ENCODE data around the gene MGAT3.

MGAT3 gene

DNA sequence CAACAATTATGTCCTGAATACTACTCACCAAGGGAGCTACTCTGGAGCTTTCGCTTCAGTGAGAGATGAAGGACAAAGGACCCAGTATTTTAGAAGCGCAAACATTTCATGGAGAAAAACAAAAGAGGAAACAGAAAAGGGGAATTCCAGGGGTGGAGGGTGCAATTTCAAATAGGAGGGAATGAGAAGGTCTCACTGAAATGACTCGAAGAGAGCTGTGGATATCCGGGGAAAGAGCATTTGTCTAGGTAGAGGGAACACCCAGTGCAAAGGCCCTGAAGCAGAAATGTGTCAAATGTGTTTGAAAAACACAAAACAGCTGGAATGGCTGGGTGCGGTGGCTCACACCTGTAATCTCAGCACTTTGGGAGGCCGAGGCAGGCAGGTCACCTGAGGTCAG lies 73.3 kb downstream of the MGAT3 start:
- DNase-seq (ENCODE audit: low read depth) = no peak

DNA sequence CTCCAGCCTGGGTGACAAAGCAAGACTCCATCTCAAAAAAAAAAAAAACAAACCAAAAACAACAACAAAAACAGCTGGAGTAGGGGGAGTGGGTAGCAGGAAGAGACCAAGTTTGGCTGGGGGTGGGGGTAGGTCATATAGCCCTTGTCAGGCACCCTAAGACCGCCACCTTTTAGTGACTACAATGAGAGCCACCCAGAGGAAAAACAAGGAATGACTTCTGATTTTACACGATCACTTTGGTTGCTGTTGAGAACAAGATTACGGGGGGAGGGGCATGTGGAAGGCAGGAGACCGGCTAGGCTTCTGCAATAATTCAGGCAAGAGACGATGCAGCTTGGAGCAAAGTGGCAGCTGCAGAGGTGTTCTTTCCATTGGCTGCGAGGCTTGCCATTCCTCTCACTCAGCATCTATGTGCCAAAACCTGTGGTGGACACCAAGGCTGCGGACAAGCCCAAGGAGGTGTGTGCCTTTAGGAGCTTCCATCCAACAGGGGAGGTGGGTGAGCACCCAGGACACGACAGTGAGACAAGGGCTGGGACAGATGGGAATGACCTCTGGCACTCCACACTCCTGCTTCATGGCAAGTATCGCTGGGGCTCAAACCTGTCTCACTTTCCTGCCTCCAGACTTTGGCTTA lies 74.0 kb downstream of the MGAT3 start:
- DNase-seq (ENCODE audit: low read depth) = no peak

DNA sequence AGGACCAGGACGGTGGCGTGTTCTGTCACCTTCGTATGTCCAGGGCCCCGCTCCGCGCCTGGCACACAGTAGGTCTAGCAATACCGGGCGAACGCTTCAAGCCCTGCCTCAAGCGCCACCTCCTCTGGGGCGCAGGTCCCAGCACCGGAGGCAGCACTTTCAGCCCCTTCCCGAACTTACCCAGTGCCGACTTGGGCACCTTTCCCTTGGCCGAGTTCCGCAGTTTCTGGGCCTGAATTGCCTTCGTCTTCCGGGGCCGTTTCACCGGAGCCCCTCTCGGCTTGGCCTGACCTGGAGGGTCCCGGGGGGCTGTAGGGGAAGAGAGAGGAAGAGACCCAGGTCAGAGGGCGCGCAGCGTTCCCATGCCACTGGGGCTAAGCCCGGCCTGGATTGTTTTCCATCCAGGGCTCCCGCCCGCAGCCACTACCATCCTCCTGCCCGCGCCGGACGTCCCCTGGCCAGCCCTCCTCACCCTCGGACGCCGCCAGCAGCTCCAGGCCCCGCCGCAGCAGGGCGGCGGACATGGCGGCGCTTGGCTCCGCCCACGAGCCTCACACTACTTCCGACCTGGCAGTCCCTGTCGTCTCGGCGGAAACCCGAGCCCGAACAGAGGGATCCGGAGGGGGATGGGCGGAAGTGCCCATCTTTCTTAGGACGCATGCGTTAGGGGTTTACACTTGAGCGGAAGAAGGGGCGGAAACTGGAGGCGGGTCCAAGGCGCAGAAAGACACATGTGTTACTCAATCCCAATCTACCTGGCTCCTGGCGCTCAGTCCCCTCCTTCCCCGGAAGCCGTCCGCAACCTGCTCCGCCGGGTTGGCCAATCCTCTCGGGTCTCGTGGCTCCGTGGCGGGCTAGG lies 75.6 kb downstream of the MGAT3 start, which contains the start of gene RPS19BP1:
TSS of gene RPS19BP1 (minus strand) at position 534 of the 859 bp plus-strand sequence. CDS start at position 524, 10 bp downstream.
- DNase-seq (ENCODE audit: low read depth) = peak; percentile 99

DNA sequence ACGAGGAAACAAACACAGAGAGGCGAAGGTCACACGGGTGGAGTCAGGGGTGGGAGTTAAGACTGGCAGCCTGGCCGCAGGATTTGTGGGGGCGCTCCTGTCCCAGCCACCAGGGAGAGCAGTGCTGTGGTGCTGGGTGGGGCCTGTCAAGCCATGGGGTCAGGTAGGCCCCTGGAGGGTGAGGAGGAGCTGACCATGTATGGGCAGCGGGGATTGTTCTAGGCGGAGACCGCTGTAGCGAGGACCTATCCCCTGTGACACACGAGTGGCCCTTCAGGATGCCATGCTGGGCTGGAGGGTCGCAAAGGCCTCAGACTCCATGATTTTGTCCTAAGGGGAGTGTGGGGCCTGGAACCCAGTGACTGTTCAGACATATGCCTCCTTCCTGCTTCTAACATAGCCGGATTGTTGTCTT lies 77.3 kb downstream of the MGAT3 start:
- no peak for DNase-seq (ENCODE audit: low read depth)

DNA sequence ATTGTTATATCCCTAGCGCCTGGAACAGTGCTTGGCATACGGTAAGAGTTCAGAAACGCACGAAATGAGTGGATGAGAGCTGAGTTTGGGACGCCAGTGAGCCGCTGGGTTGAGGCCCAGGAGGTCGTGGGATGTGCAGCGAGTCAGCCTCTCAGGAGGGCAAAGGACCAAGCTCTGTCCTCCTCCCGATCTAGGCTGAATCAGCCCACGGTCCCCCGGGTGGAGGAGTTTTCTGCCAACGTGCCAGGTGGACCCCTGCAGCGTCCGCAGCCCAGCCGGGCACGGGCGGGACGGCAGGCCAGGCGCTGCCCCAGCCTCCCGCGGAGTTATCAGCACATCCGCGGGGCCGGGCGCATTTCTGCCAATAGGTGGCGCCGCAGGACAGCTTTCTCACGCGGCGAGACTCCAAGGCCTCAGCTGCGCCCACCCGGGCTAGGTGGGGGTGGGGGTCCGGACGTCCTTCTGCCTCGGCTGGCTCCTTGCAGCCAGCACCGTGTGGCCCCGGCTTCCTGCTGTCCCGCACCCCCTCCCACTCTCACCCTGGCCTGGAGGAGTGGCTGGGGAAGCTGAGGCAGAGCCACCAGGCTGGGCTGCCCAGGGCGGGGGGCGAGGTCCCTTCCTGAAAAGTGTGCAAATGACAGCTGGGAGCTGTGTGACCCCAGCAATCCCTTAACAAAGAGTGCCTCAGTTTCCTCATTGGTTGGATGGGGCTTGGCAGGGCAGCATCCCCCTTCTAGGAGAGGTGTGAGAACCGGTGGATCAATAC lies 78.0 kb downstream of the MGAT3 start:
- DNase-seq (ENCODE audit: low read depth) = peak; percentile 68

DNA sequence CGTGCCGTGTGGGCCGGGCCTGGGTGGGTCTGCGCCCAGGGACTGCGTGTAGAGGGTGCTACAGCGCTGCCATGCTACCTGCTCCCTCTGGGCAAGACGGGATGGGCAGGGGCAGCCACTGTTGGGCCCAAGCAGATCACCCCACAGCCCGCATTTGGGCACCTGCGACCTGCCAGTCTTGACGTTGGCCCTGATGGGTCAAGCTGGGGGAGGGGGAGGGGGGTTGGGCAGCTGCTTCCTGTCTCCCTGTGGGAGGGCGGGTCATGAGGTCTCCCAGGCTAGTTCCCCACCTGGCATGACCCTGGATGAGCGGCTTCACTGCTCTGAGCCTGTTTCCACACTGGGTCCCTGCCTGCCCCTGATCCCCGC lies 78.5 kb downstream of the MGAT3 start:
- no peak for DNase-seq (ENCODE audit: low read depth)

DNA sequence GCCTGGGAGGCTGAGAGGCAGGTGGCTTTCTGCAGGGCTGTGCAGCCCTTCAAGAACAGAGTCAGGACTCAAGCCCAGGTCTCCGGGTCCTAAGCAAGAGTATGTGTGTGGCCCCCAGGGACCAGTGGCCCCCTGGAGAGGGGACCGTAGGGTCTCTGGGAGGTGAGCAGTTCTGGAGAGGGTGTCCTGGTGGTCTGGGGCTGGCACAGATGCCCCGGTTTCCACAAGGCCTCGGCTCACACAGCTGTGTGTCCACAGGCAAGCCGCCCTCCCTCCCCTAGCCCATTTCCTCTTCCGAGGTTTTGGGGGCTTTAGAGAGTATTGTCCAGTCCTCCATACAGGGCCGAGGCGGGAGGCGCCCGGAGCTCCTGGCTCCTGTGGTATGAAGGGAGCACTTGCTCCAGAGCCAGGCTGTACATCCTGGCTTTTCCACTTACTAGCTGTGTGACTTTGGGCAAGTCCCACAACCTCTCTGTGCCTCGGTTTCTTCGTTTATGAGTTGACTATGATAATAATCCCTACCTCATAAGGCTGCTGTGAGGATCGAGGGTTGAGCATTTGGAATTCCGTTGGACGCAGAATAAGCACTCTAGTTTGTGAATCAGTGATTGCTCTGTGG lies 79.1 kb downstream of the MGAT3 start:
- DNase-seq (ENCODE audit: low read depth) = no peak

DNA sequence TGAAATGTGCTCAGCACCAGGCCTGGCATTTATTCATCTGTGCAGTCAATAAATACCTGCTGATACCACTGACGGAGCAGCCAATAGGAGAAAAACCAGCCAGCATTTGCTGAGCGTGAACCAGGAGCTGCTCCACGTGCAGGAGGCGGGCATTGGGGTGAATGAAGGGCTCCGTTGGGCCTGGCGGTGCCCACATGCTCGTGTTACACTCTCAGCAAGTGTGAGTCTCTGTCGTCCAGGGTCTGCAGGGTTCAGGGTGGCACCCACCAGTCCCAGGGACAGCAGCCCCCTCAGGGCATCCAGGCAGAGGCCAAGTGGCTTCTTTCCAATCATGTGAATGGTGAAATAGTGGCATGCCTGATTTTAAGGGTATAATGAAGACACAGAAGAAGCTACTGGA lies 79.9 kb downstream of the MGAT3 start:
- DNase-seq (ENCODE audit: low read depth) = no peak

DNA sequence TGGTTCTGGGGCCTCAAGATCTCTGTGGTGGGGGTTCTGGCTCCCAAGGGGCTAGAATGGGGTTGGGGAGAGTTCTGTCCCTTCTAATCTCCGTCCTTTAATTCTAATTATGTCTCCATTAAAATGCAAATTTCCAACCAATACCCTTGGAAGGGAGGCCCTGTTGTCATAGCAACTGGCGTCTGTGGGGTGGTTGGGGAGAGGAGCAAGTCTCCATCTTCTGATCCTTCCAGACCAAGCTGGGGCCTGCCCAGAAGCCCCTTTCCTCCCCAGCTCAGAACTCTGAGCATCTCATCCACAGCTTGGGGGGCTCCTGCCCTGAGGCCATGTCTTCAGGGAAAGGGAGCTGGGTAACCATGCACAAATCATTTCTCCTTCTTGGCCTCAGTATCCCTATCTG lies 81.2 kb downstream of the MGAT3 start:
- DNase-seq (ENCODE audit: low read depth) = no peak
